Erythroblast (primary cell): Measurements from ENCODE around the gene PGM3.

ENCODE experiments used
- GATA1 ChIP-seq: IDR thresholded peaks from 2 replicates; pipeline ENCODE4 v1.6.1; 2011; ENCODE audit warnings: low read depth, mild to moderate bottlenecking, control low read depth, low read length, moderate library complexity
- POLR2A ChIP-seq: IDR thresholded peaks from 2 replicates; pipeline ENCODE4 v1.6.1; 2011; ENCODE audit warnings: mild to moderate bottlenecking, low read length

- TF ChIP-seq POLR2A, result no peak
- TF ChIP-seq GATA1, result no peak
Measured at GRCh38 chr6:83220121-83220520, 27.1 kb upstream of the PGM3 start.
